HCT116 (cell line): ENCODE measurements around the gene ANXA4. TPM values are rescaled to one million over a fixed set of nuclear protein-coding genes. Genes with fewer than 3 reads are reported as not detected.

Experiments used
- ATAC-seq: fragments of 200-7000 bp; cut with Tn5 transposase; 2 replicates; pipeline ENCODE4 v1.9.1; 2020; ENCODE audit warnings: mild to moderate bottlenecking, moderate library complexity
- BruUV-seq: library from RNA; stranded (reverse); fragments of 400-500 nt; replicated peaks from 2 replicates; lab custom pipeline; 2021; lab: Mats Ljungman, UMichigan
- CTCF ChIA-PET: fragments of 300-600 bp; sonication (Branson Sonifier 250); formaldehyde crosslinking; loops from one replicate; lab custom pipeline; 2021; ENCODE audit warnings: antibody characterized with exemption; lab: Charles Lee
- POLR2A ChIA-PET: fragments of 300-600, 350-600 bp; sonication (Branson Sonifier 250); formaldehyde crosslinking; loops from one replicate; lab custom pipeline; 2021; ENCODE audit warnings: antibody characterized with exemption; lab: Charles Lee
- RAD21 ChIA-PET, 2 experiments: fragments of 300-600 bp; sonication (Branson Sonifier 250); formaldehyde crosslinking; loops; one replicate each; lab custom pipeline; 2023; ENCODE audit warnings: low total read pairs in 2 of 2; ENCODE audit not compliant: uncharacterized antibody in 2 of 2, unreplicated experiment in 2 of 2, low non-redundant PET in 1 of 2; lab: Charles Lee
- DNase-seq: peaks from one replicate; pipeline ENCODE4 v3.0.0-alpha.2; 2010; ENCODE audit warnings: low read depth, low spot score
- H2AFZ ChIP-seq: fragments of 200-600 bp; shearing (Covaris generic), sonication (generic); 2 replicates; pipeline ENCODE4 v1.6.1; 2017; ENCODE audit warnings: low read depth, mixed run types, mixed read lengths, antibody characterized with exemption, low read length; ENCODE audit not compliant: poor library complexity, severe bottlenecking
- H3K27ac ChIP-seq: 2 replicates; pipeline ENCODE4 v1.5.1; 2012; ENCODE audit warnings: low read depth, low read length
- H3K27me3 ChIP-seq: fragments of 200-600 bp; sonication (generic); 2 replicates; pipeline ENCODE4 v1.6.1; 2016; ENCODE audit warnings: mixed run types, low read length, mixed read lengths; ENCODE audit not compliant: insufficient read depth
- H3K36me3 ChIP-seq, 2 experiments: fragments of 200-500 bp in 1 of 2; fragments of 200-600 bp in 1 of 2; sonication (Bioruptor generic) in 1 of 2; sonication (generic) in 1 of 2; 2 replicates each; pipeline versions ENCODE4 v1.5.1 to v1.6.1; 2014 to 2016; ENCODE audit warnings: low read length in 2 of 2, inconsistent platforms in 1 of 2, mixed read lengths in 1 of 2, mixed run types in 1 of 2; ENCODE audit not compliant: insufficient read depth in 2 of 2, control insufficient read depth in 1 of 2
- H3K4me1 ChIP-seq, 2 experiments: fragments of 200-600 bp in 1 of 2; sonication (generic) in 1 of 2; 2 replicates each; pipeline versions ENCODE4 v1.5.1 to v1.6.1; 2012 to 2017; ENCODE audit warnings: low read length in 2 of 2, inconsistent platforms in 1 of 2, mild to moderate bottlenecking in 1 of 2, mixed read lengths in 1 of 2, mixed run types in 1 of 2, moderate library complexity in 1 of 2; ENCODE audit not compliant: insufficient read depth in 2 of 2, control insufficient read depth in 1 of 2
- H3K4me2 ChIP-seq: fragments of 200-600 bp; sonication (generic); 2 replicates; pipeline ENCODE4 v1.6.1; 2017; ENCODE audit warnings: mixed run types, low read length, mixed read lengths
- H3K4me3 ChIP-seq, 2 experiments: fragments of 200-600 bp in 1 of 2; sonication (generic) in 1 of 2; replicated peaks in 1 of 2; 2 replicates each; pipeline ENCODE4 v1.5.1; 2011 to 2016; ENCODE audit warnings: low read length in 2 of 2, control low read depth in 1 of 2, low read depth in 1 of 2, mild to moderate bottlenecking in 1 of 2, mixed read lengths in 1 of 2, mixed run types in 1 of 2
- H3K79me2 ChIP-seq: fragments of 200-600 bp; sonication (generic); 2 replicates; pipeline ENCODE4 v1.6.1; 2017; ENCODE audit warnings: mild to moderate bottlenecking, mixed run types, low read length, moderate library complexity, mixed read lengths; ENCODE audit not compliant: insufficient read depth
- H3K9ac ChIP-seq: fragments of 200-600 bp; sonication (generic); 2 replicates; pipeline ENCODE4 v1.6.1; 2016; ENCODE audit warnings: low read length, mixed read lengths
- H3K9me2 ChIP-seq: fragments of 200-600 bp; sonication (generic), shearing (Covaris generic); 2 replicates; pipeline ENCODE4 v1.6.1; 2017; ENCODE audit warnings: mixed run types, mild to moderate bottlenecking, moderate library complexity; ENCODE audit not compliant: insufficient read depth
- H3K9me3 ChIP-seq, 2 experiments: fragments of 200-500 bp in 1 of 2; fragments of 200-600 bp in 1 of 2; sonication (Bioruptor generic) in 1 of 2; sonication (generic) in 1 of 2; 2 replicates each; pipeline ENCODE4 v1.6.1; 2014 to 2017; ENCODE audit warnings: low read length in 2 of 2, mixed read lengths in 2 of 2, inconsistent platforms in 1 of 2, low read depth in 1 of 2, mild to moderate bottlenecking in 1 of 2, mixed run types in 1 of 2, moderate library complexity in 1 of 2; ENCODE audit not compliant: control insufficient read depth in 1 of 2, insufficient read depth in 1 of 2
- H4K20me1 ChIP-seq: fragments of 200-600 bp; sonication (generic), shearing (Covaris generic); 2 replicates; pipeline ENCODE4 v1.6.1; 2017; ENCODE audit warnings: mixed run types, mild to moderate bottlenecking, moderate library complexity; ENCODE audit not compliant: insufficient read depth
- CEBPB ChIP-seq: IDR thresholded peaks from 2 replicates; pipeline ENCODE4 v1.6.1; 2012; ENCODE audit warnings: low read depth
- EGR1 ChIP-seq: IDR thresholded peaks from 2 replicates; pipeline ENCODE4 v1.6.1; 2012; ENCODE audit warnings: low read depth
- ELF1 ChIP-seq: IDR thresholded peaks from 2 replicates; pipeline ENCODE4 v1.6.1; 2012; ENCODE audit warnings: low read depth, borderline replicate concordance
- FOSL1 ChIP-seq: IDR thresholded peaks from 2 replicates; pipeline ENCODE4 v1.6.1; 2012; ENCODE audit warnings: low read depth
- JUND ChIP-seq: IDR thresholded peaks from 2 replicates; pipeline ENCODE4 v1.6.1; 2012
- MAX ChIP-seq: IDR thresholded peaks from 2 replicates; pipeline ENCODE4 v1.6.1; 2012
- RAD21 ChIP-seq: IDR thresholded peaks from 2 replicates; pipeline ENCODE4 v1.6.1; 2012; ENCODE audit warnings: low read depth, mild to moderate bottlenecking
- SP1 ChIP-seq: IDR thresholded peaks from 2 replicates; pipeline ENCODE4 v1.6.1; 2012; ENCODE audit warnings: low read depth
- SRF ChIP-seq: IDR thresholded peaks from 2 replicates; pipeline ENCODE4 v1.6.1; 2012; ENCODE audit warnings: low read depth
- ZFX ChIP-seq: fragments of 450-650 bp; IDR thresholded peaks from 2 replicates; pipeline ENCODE4 v1.6.1; 2017
- ZNF274 ChIP-seq: fragments of 200-500 bp; sonication (Bioruptor generic); IDR thresholded peaks from 2 replicates; pipeline ENCODE4 v1.6.1; 2014; ENCODE audit warnings: mild to moderate bottlenecking, low read depth, low read length, inconsistent platforms
- intact Hi-C: fragments of 100-400 bp; cut with micrococcal nuclease; formaldehyde crosslinking; loops from 2 replicates; pipeline ENCODE4 v1.10.0; 2022
- total RNA-seq: library from RNA; stranded (reverse); gene quantifications from one replicate; pipeline ENCODE4 v1.2.1, GENCODE V29; 2021; ENCODE audit not compliant: unreplicated experiment
- TF ChIP-seq, protein P1 (sequence below): IDR thresholded peaks from 2 replicates; pipeline ENCODE4 v1.6.1; 2012; ENCODE audit warnings: low read depth
- TF ChIP-seq, protein P2 (sequence below): IDR thresholded peaks from 2 replicates; pipeline ENCODE4 v1.6.1; 2012

The ANXA4 gene
- total RNA-seq, 1 experiment from 2014 or later: 64.6 TPM

GRCh38 chr2:69847068-69847828 lies 105.3 kb downstream of the ANXA4 start:
- ChIA-PET CTCF (interaction anchor here (1.5 kb wide), 1 partner anchor 123 kb away, joined by 4 read pairs; no protein-coding TSS in a partner anchor), RAD21 (no interaction called here)
- Histone ChIP-seq H3K79me2 (no peaks in the 10 kb centered on the region), H3K36me3 (peaks cover 6 to 22% of the 10 kb centered on the region in 2 experiments; a peak in 2 of 4 replicates), H3K4me3 (no peak overlapping the region), H2AFZ (no peak overlapping the region), H4K20me1 (no peaks in the 10 kb centered on the region), H3K9ac (no peak overlapping the region)
- no TSS peak for BruUV-seq
- no peak for DNase-seq
- TF ChIP-seq CEBPB (no peak), JUND (no peak), ZNF274 (no peak), FOSL1 (no peak), ZFX (no peak), ELF1 (no peak), MAX (no peak), SP1 (no peak)
- TF ChIP-seq, all 23 proteins: peak for 0
- intact Hi-C loops: no loop called here
- Histone ChIP-seq H3K27me3 (no peaks in the 10 kb centered on the region), H3K4me2 (no peak overlapping the region), H3K27ac (no peak overlapping the region), H3K9me2 (no peaks in the 10 kb centered on the region), H3K4me1 (0 out of 4 replicates have a peak, but pooled peaks cover 0 to 5% of the 10 kb centered on the region in 2 experiments), H3K9me3 (no peaks in the 10 kb centered on the region)
- POLR2A ChIA-PET: no interaction called here
- no peak for ATAC-seq

GRCh38 chr2:69848186-69848790 lies 106.4 kb downstream of the ANXA4 start:
- no peaks in the 10 kb centered on the region for H3K9me2 ChIP-seq
- H3K4me3 ChIP-seq: no peak overlapping the region
- RAD21 ChIA-PET: no interaction called here
- H3K4me1 ChIP-seq: 0 out of 4 replicates have a peak, but pooled peaks cover 0 to 5% of the 10 kb centered on the region in 2 experiments
- no peaks in the 10 kb centered on the region for H3K79me2 ChIP-seq
- TF ChIP-seq ZFX: no peak
- no peak for TF ChIP-seq SRF
- no peak for TF ChIP-seq ZNF274
- no peak for TF ChIP-seq SP1
- TF ChIP-seq ELF1: no peak
- TF ChIP-seq, protein P1, sequence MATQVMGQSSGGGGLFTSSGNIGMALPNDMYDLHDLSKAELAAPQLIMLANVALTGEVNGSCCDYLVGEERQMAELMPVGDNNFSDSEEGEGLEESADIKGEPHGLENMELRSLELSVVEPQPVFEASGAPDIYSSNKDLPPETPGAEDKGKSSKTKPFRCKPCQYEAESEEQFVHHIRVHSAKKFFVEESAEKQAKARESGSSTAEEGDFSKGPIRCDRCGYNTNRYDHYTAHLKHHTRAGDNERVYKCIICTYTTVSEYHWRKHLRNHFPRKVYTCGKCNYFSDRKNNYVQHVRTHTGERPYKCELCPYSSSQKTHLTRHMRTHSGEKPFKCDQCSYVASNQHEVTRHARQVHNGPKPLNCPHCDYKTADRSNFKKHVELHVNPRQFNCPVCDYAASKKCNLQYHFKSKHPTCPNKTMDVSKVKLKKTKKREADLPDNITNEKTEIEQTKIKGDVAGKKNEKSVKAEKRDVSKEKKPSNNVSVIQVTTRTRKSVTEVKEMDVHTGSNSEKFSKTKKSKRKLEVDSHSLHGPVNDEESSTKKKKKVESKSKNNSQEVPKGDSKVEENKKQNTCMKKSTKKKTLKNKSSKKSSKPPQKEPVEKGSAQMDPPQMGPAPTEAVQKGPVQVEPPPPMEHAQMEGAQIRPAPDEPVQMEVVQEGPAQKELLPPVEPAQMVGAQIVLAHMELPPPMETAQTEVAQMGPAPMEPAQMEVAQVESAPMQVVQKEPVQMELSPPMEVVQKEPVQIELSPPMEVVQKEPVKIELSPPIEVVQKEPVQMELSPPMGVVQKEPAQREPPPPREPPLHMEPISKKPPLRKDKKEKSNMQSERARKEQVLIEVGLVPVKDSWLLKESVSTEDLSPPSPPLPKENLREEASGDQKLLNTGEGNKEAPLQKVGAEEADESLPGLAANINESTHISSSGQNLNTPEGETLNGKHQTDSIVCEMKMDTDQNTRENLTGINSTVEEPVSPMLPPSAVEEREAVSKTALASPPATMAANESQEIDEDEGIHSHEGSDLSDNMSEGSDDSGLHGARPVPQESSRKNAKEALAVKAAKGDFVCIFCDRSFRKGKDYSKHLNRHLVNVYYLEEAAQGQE: no peak
- TF ChIP-seq EGR1: no peak
- TF ChIP-seq RAD21: no peak
- TF ChIP-seq MAX: no peak
- TF ChIP-seq, protein P2, sequence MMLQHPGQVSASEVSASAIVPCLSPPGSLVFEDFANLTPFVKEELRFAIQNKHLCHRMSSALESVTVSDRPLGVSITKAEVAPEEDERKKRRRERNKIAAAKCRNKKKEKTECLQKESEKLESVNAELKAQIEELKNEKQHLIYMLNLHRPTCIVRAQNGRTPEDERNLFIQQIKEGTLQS: no peak
- no peak overlapping the region for H3K27ac ChIP-seq
- POLR2A ChIA-PET: no interaction called here
- CTCF ChIA-PET: no interaction called here
- H2AFZ ChIP-seq: no peak overlapping the region
- H4K20me1 ChIP-seq: no peaks in the 10 kb centered on the region
- no peaks in the 10 kb centered on the region for H3K27me3 ChIP-seq
- H3K36me3 ChIP-seq: peaks cover 6 to 22% of the 10 kb centered on the region in 2 experiments; a peak in 2 of 4 replicates
- BruUV-seq: no TSS peak
- no peak overlapping the region for H3K9ac ChIP-seq
- intact Hi-C loops: no loop called here
- no peaks in the 10 kb centered on the region for H3K9me3 ChIP-seq
- DNase-seq (no peak), ATAC-seq (no peak)
- H3K4me2 ChIP-seq: no peak overlapping the region
